ENCODE data around the gene CELF4.

Gene CELF4

DNA sequence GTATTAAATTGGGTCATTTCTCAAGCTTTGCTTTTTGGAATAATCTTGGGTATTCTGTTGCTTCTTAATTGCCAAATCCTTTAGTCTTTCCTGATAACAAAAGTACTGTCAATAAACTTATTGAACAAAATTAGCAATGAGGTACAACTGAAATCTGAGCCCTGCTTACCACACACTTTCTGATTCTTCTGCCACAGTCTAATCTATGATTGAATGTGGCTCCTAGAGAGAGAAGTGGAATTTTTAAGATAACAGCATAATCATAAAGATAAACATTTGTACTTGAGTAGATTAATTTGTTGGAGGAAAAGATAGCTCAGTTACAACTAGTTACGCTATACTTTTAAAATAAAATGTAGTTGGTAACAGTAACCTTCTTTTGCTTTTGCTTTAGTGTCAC lies 354.8 kb downstream of the CELF4 start:
- ChIA-PET POLR2A (no interaction called here), CTCF (no interaction called here)
- TF ChIP-seq, protein P1, sequence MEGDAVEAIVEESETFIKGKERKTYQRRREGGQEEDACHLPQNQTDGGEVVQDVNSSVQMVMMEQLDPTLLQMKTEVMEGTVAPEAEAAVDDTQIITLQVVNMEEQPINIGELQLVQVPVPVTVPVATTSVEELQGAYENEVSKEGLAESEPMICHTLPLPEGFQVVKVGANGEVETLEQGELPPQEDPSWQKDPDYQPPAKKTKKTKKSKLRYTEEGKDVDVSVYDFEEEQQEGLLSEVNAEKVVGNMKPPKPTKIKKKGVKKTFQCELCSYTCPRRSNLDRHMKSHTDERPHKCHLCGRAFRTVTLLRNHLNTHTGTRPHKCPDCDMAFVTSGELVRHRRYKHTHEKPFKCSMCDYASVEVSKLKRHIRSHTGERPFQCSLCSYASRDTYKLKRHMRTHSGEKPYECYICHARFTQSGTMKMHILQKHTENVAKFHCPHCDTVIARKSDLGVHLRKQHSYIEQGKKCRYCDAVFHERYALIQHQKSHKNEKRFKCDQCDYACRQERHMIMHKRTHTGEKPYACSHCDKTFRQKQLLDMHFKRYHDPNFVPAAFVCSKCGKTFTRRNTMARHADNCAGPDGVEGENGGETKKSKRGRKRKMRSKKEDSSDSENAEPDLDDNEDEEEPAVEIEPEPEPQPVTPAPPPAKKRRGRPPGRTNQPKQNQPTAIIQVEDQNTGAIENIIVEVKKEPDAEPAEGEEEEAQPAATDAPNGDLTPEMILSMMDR (IDR thresholded peaks at IDR 0.05; ENCODE audit: insufficient read depth, low read length, missing control alignments), result no peak
- H3K4me3 ChIP-seq (ENCODE audit: low read depth, low read length), result no peak overlapping the region
- DNase-seq (ENCODE audit: low read depth, low spot score), result no peak

DNA sequence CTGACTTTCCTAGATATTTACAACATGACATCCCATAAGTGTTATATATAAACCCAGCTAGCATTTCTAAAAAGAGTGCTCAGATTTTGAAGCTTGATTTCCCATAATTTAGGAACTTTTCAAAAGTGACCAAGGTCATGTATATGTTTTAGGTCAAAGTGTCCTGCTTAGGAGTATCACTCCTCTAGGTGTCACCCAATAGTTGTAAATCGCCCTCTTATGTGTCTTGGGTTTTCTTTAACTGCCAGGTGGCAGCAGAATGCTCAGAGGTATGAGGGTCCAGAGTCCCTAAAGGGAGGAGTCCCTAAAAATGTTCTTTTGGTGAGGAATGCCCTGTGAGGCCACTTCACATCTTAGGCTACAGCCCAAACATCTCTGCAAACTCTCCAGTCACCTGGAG lies 358.3 kb downstream of the CELF4 start:
- POLR2A ChIA-PET, result no interaction called here
- DNase-seq (ENCODE audit: low read depth, low spot score), result no peak
- no peak overlapping the region for H3K4me3 ChIP-seq (ENCODE audit: low read depth, low read length)
- CTCF ChIA-PET, result no interaction called here
- TF ChIP-seq, protein P1 (IDR thresholded peaks at IDR 0.05; ENCODE audit: insufficient read depth, low read length, missing control alignments), result no peak

DNA sequence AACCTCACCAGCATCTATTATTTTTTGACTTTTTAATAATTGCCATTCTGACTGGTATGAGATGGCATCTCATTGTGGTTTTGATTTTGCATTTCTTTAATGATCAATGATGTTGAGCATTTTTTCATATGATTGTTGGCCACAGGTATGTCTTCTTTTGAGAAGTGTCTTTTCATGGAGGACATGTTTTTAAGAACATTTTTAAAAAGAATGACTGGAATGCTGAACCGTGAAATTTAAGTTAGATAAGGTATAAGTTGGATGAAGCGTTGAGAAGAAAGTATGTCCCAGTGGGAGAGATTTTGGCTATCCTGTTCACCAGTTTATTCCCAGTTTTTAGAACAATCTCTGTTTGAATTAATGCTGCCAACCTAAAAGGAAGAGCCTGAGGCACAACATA lies 365.9 kb downstream of the CELF4 start:
- POLR2A ChIA-PET, result no interaction called here
- no peak overlapping the region for H3K4me3 ChIP-seq (ENCODE audit: low read depth, low read length)
- TF ChIP-seq, protein P1 (IDR thresholded peaks at IDR 0.05; ENCODE audit: insufficient read depth, low read length, missing control alignments), result no peak
- no peak for DNase-seq (ENCODE audit: low read depth, low spot score)
- CTCF ChIA-PET, result no interaction called here

Data from AG04449 (cell line).